GM19324 (cell line): ENCODE measurements around the gene HSFX2.
"Not testable (repeated sequence)": the region's sequence is repeated elsewhere in the genome, so short reads cannot be mapped to it uniquely, and the experiment has no call there.

Experiments
- ATAC-seq: cut with Tn5 transposase; IDR thresholded peaks from one replicate; pipeline ENCODE4 v1.9.1; 2021; ENCODE audit warnings: mild to moderate bottlenecking, moderate library complexity; ENCODE audit not compliant: unreplicated experiment, low FRiP score

HSFX2 gene, protein sequence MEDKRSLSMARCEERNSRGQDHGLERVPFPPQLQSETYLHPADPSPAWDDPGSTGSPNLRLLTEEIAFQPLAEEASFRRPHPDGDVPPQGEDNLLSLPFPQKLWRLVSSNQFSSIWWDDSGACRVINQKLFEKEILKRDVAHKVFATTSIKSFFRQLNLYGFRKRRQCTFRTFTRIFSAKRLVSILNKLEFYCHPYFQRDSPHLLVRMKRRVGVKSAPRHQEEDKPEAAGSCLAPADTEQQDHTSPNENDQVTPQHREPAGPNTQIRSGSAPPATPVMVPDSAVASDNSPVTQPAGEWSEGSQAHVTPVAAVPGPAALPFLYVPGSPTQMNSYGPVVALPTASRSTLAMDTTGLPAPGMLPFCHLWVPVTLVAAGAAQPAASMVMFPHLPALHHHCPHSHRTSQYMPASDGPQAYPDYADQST

DNA sequence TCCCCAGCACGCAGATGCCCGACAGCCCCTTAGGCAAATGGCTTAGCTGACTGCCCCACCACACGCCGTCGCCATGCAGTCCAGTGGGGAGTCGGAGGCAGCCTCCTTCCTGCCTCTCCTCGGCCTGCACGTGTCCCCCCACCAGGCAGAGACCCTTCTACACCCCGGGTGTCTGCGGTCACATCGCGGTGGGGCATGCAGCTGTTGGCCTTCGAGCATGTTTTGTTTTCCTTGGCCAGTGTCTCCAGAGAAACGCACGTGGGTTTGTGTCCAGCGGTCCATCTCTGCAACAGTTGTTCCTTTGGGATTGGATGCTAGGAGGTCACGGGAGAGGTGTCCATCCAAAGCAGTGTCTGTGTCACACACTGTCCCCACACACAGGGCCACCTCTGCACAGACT is at the start of gene HSFX2:
Gene HSFX2, minus strand, starts transcription at position 101 of the 400 bp plus-strand sequence. CDS start 614 bp downstream, outside the sequence.
- ATAC-seq: not testable (repeated sequence)

DNA sequence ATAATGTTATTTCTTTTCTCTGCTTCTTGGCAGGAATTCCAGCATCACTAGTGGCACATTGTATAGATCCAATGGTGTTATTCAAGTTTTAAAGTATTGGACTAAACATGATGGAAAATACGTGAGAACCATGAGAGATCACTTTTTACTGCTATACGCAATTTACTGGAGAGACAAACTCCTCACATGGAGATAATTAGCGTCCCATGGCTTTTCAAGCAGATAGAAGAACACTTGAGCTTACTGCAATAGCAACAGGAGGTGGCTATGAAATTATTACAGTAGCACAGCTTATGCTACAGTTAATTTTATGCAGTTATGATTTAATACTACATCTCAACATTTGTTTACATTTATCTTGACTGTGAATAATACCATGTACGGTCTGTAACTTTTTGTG is 48.4 kb upstream of the HSFX2 start:
- no peak for ATAC-seq

DNA sequence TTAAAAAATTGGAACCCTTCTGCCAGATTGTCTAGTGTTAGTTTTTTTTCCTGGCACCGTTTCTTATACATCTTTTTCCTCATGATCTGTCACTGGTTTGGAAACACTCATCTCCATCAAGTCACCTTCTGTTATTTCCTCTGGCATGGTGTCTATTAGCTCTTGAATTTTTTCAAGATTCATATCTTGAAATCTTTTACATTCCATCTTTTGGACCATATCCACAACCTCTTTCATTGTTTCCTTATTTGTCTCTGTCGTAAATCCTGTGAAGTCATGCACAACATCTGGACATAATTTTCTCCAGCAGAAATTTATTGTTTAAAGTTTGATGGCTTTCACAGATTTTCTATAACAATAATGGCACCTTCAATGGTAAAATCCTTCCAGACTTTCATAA is 46.7 kb upstream of the HSFX2 start:
- no peak for ATAC-seq

DNA sequence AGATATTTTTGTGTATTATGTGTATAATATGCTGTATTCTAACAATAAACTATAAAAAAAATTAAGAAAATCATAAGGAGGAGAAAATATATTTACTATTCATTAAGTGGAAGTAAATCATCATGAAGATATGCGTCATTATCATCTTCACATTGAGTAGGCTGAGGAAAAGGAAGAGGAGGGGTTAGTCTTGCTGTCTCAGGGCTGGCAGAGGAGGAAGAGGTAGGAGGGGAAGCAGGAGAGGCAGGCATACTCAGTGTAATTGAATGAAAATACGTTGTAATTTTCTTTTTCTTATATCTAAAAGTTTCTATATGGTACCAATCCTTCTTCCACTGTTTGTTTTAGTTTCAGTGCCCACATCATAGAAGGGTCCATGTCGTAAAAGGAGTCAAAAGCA is 46.3 kb upstream of the HSFX2 start:
- no peak for ATAC-seq

DNA sequence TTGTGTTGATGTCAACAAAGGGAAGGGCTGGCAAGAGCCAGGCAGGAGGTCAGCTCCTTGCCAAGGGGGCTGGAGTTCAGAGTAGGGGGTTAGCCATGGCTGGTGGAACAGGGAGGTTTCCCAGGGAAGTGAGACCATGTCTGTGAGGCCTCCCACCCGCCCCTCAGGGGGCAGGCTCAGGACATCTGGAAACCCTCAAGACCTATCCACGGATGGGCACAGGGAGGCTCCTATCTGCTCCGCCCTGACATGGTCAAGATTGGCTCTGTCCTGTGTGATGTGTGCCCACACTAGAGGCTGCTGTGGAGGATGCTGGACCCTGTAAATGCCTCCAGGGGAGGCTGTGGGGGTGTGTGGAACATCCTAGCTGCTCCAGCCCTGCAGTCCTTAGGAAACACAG is 44.5 kb upstream of the HSFX2 start:
- no peak for ATAC-seq

DNA sequence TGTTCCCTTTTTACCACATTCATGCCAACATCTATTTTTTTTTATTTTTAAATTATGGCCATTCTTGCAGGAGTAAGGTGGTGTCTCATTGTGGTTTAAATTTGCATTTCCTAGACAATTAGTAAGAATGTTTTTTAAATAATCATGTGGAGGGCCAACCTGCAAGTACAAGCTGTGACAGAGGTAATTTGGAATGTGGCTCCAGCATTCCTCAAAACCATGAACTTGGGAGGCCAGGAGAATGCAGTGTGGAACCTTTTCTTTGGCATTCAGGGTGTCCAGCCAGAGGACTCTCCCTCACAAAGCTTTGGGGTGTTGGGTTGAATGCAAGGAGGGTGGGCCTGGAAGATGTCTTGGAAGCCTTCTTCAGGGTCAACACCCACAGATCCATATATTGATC is 43.7 kb upstream of the HSFX2 start:
- ATAC-seq: no peak

DNA sequence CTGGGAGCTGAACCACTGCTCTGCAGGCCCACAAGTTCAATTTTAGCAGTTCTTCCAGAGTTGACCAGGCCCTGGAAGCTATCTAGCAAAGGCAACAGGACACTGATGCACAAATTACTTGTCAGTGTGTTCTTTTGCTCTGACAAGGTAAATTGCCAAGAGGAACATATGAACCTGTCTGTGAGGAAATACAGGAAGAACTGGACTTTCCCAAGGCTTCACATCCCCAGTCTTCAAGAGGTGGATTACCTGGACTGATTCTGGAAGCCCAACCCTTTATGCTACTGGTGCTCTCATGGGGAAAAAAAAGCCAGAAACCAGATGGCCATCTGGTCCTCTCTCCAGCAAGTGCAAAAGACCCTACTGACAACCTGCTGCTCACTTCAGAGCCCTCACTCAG is 38.4 kb upstream of the HSFX2 start:
- no peak for ATAC-seq

DNA sequence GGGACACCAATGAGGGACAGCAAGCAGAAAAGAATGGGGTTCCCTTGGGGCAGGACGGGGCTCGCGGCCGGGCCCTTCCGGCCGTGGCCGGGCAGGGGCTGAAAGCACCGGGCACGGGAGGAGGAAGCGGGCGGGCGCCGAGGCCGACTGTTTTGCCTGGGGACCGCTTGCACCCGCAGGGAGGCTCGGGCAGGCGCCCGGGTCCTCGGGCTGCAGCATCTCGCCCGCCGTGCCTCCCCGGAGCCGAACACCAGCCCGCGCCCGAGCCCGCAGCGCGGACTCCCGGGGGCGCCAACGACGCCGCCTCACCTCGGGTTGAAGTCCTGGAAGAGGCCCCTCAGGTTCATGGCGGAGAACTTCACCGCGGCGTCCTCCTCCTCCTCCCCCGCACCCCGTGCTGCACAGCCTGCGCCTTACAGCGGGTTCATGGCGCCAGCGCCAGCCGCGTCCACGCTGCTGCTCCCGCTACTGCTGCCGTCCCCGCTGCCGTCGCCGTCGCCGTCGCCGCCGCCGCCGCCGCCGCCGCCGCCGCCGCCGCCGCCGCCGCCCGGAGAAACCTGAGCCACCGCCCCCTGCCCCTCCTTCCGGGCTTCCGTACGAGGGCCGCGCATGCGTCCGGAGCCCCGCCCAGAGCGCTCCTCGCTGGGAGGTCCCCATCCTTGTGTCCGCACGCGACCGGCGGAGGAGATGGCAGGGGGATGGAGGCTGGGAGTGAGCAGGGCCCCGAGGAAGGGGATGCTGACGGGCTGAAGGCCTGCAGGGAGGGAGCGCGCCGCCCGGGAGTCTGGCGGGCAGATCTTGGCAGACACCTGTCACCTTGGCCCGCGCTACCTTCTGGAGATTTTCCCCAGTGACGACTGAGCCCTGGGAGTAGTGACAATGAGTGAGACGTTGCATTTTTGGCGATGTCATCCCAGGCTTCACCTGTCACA is 36.4 kb upstream of the HSFX2 start, which contains the start of gene TMEM185A:
Gene TMEM185A, minus strand, starts transcription at position 559 of the 932 bp plus-strand sequence. Its CDS starts 212 bp downstream, at position 347.
- peak; percentile 78 for ATAC-seq

DNA sequence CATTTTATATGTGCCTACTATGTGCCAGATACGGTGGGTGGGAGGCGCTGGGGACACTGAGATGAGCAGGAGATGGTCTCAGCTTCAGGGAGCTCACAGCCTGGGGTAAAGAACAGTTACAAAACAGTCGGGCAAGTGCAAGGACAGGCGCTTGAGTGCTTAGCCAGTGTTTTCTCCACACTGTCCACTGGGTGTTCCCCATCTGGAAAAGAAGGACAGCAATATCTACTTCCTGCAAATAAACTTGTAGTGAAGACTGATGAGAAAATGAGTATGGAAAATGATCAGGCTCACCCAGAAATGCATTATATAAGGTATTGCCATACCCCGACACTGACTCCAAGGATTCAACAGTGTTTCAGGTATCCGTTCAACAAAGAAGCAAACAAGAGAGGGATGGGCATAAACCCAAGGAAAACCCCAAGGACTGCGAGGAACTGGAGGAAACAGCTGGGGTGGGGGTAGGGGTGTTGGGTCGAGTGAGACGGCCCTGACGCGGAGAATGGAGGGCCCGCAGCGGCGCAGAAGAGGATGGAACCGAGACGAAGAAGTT is 35.6 kb upstream of the HSFX2 start:
- ATAC-seq: no peak

DNA sequence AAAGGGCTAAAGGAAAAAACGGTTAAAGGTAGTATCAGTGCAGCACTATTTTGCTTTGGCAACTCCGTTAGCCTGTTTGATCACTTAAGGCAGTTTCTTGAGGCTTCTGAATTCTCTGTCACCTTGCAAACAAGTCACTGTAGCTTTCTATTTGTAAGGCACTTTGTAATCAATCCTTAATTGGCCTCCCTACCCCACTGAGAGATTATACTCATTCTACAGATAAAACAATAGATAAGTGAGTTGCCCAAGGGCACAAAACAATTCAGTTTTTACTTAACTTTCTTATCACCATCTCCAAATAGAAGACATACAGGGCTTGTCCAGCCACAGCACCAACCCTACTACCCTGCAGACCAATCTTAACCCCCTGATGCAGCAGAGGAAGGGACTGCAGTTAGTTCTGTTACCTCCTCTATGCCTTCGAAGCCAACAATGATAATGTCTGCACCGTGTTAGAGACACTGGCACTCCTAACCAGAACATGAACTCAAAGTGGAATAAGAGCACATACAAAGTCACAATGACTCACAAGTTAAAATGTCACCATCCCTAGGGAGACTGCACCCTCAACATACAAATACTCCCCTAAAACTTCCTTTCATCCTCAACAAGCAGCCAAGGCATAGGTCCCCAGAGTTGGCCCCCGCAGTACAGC is 34.7 kb upstream of the HSFX2 start:
- ATAC-seq: no peak

DNA sequence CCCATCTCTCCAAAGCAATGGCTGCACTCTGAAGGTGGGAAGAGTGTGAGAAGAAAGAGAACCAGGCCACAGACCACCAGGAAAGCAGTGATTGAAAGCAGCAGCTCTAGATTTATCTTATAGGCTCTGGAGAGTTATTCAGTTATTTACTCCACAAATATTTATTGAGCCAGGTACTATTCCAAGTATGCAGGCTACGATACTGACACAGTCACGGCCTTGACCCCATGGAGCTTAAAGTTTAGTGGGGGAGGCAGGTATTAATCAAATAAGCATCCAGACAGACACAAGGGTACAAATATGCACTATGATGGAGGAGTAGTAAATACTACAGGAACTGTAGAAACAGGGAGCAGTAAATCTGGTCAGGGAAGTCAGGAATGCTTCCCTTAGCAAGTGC is 33.7 kb upstream of the HSFX2 start:
- no peak for ATAC-seq

DNA sequence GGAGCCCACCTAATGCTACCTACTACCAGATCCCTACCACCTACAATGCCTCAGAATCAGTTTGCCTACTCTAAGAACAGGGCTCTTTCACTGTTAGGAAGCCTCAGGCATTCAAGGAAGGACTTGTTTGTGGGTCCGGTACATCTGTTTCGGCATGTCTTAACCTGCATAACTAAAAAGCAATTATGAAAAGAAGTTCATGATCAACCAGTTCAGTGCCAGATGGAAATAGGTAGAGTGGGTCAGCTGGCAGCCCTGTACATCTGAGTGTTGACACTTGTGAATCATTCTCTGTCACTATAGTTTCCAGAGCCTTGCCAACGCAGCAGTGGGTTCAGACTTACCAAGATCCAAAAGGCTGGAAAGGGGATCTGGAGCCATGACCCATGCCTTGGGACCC is 33.2 kb upstream of the HSFX2 start:
- no peak for ATAC-seq

DNA sequence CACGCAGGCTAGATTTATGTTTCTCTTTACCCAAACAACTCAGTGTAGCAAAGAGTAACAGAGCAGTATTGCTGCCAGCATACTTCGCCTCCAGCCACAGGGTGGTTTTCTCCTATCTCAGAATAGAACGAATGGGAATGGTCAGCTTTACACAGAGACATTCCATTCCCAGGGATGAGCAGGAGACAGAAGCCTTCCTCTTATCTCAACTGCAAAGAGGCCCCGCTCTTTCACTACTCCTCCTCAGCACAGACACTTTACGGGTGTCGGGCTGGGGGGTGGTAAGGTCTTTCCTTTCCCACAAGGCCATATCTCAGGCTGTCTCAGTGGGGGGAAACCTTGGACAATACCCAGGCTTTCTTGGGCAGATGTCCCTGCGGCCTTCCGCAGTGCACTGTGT is 31.7 kb upstream of the HSFX2 start:
- not testable (repeated sequence) for ATAC-seq

DNA sequence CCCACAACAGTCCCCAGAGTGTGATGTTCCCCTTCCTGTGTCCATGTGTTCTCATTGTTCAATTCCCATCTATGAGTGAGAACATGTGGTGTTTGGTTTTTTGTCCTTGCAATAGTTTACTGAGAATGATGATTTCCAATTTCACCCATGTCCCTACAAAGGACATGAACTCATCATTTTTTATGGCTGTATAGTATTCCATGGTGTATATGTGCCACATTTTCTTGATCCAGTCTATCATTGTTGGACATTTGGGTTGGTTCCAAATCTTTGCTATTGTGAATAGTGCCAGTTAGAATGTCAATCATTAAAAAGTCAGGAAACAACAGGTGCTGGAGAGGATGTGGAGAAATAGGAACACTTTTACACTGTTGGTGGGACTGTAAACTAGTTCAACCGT is 24.5 kb upstream of the HSFX2 start:
- not testable (repeated sequence) for ATAC-seq

DNA sequence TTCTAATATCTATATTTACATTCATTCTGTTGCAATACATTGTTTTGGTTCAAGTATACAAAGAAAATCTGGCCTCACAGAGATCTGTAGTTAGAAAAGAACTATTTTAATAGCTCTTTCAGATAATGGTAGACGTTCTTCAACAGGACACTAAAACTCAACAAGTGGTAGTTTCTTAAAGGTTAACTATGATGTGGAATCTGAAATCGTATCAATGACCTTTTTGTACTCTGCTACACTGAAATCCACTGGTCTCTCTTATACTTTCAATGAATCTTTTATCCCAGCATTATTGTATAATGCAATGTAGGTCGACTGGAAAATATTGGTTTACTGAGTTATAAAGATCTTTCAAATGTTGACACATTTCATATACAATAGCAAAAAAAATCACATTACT is 23.8 kb upstream of the HSFX2 start:
- no peak for ATAC-seq

DNA sequence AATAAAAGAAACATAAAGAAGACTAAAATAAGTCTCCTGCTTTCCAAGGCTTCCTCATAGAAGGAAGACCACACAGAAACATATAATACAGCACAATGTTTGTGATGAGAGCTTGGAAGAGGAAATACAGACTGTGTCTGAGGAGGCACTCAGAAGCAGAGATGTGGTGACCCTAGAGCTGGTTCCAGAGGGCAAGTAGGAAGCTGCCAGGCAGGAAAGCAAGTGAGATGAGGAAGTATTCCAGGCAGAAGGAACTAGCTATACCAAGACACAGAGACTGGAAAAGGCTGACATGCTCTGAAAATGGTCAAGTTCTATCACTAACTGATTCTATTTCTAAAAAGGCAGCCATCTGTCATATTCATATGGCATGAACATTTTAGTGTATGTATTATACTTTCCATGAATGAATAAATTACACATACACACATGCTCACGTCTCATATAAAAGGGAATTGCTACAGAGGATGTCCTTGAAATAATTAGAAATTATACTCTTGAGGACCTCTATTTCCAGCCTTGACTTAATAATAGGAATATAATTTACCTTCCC is 16.6 kb upstream of the HSFX2 start:
- ATAC-seq: no peak

DNA sequence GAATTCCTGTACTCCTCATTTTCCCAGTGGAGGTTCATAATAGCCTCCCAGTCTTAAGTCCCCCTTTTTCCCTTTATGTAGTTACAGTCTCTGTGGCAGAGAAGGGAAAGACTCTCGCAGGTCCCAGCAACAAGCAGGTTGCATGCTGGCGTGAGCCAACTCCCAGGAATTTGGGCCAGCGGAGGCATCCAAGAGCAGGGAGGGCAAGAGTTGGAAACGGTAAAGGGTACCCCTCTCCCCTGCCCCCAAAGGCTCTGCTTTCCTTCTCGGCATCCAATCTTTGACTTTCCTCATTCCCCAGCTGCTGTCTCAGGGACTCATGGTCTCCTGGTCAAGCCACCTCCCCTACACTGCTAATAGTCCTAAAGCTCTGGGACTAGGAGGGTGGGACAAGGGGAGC is 15.4 kb upstream of the HSFX2 start:
- no peak for ATAC-seq

DNA sequence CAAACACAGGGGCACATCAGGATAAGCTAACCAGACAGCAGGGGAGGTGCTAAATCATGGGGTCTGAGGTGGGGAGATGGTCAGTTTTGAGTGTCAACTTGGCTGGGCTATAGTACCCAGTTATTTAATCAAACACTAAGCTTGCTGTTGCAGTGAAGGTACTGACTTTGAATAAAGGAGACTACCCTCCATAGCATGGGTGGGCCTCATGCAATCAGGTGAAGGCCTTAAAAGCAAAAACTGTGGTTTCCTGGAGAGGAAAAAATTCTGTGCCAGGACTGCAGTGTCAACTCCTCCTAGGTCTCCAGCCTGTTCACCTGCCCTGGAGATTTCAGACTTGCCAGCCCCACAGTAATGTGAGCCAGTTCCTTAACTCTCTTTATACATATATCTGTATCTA is 12.6 kb upstream of the HSFX2 start:
- ATAC-seq: no peak

DNA sequence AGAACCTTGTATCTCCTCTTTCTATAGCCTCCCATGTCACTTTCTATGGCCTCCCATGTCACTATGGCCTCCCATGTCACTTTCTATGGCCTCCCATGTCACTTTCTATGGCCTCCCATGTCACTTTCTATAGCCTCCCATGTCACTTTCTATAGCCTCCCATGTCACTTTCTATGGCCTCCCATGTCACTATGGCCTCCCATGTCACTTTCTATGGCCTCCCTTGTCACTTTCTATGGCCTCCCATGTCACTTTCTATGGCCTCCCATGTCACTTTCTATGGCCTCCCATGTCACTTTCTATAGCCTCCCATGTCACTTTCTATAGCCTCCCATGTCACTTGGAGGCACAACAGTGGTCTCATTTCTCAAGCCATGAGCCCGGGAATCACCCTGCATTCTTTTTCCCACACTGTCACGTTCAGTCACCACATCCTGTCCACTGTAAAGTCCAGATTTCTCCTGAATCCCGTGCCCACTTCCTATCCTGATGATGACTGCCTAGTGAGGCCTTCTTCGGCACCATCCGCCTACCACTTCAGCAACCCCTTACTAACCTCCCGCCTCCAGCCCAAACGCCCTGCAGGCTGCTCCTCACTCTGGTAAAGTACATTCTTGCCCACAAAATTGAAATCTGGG is 10.3 kb upstream of the HSFX2 start:
- ATAC-seq: not testable (repeated sequence)

DNA sequence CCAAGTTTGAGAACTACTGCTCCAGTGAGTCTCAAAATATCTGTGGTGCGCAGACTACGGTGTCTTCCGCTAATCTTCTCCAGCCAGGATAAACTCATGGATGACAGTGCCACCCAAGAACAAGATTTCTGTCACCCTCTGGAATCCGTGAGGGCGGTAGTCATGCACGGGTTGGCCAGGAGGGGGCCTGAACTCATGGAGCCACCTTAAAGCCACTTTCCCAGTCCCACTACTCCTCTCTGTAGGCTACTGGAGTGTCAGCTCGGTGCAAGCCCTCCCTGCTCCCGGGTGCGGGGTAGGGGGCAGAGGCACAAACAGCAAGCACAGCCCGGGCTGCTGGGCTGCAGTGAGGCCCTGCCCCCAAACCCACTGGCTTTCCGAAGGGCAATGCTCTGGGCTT is 3.5 kb upstream of the HSFX2 start:
- ATAC-seq: not testable (repeated sequence)
